Endothelial cell of umbilical vein (primary cell): ENCODE measurements around the gene PAX8. TPM values are rescaled to one million over a fixed set of nuclear protein-coding genes. Genes with fewer than 3 reads are reported as not detected.

Source experiments
- BruUV-seq: library from RNA; stranded (reverse); fragments of 400-500 nt; replicated peaks from 2 replicates; lab custom pipeline; 2021; lab: Mats Ljungman, UMichigan
- CTCF ChIA-PET: fragments of 300-600, 350-600 bp; sonication (Branson Sonifier 250); formaldehyde crosslinking; loops from one replicate; lab custom pipeline; 2021; ENCODE audit warnings: antibody characterized with exemption, inconsistent platforms; lab: Charles Lee
- POLR2A ChIA-PET: fragments of 300-600, 350-600 bp; sonication (Branson Sonifier 250); formaldehyde crosslinking; loops from one replicate; lab custom pipeline; 2021; ENCODE audit warnings: antibody characterized with exemption, inconsistent platforms; lab: Charles Lee
- DNase-seq: peaks from one replicate; pipeline ENCODE4 v3.0.0-alpha.2; 2011; ENCODE audit warnings: low read depth, low spot score
- FAIRE-seq: peaks from 2 replicates; lab custom pipeline; 2011; peaks lifted over from hg19 to GRCh38; lab: Jason Lieb, UNC
- H2AFZ ChIP-seq: 2 replicates; pipeline ENCODE4 v1.6.0; 2012; ENCODE audit warnings: low read depth, low read length, control low read depth, inconsistent platforms
- H3K27ac ChIP-seq: 2 replicates; pipeline ENCODE4 v1.5.1; 2011; ENCODE audit warnings: low read depth, mild to moderate bottlenecking, control low read depth, low read length, moderate library complexity; ENCODE audit not compliant: insufficient read depth
- H3K27me3 ChIP-seq, 2 experiments: 2 replicates each; pipeline versions ENCODE4 v1.6.0 to v1.6.1; 2011; ENCODE audit warnings: low read length in 2 of 2, mixed read lengths in 1 of 2; ENCODE audit not compliant: control insufficient read depth in 2 of 2, insufficient read depth in 2 of 2
- H3K36me3 ChIP-seq, 2 experiments: 2 replicates in 1 of 2; 3 replicates in 1 of 2; pipeline ENCODE4 v1.5.1; 2011; ENCODE audit warnings: low read length in 2 of 2, mild to moderate bottlenecking in 1 of 2, moderate library complexity in 1 of 2; ENCODE audit not compliant: control insufficient read depth in 2 of 2, insufficient read depth in 2 of 2; ENCODE audit errors: extremely low read depth in 1 of 2
- H3K4me1 ChIP-seq: 3 replicates; pipeline ENCODE4 v1.5.1; 2011; ENCODE audit warnings: mild to moderate bottlenecking, low read length; ENCODE audit not compliant: control insufficient read depth, insufficient read depth; ENCODE audit errors: extremely low read depth
- H3K4me2 ChIP-seq: 2 replicates; pipeline ENCODE4 v1.6.1; 2011; ENCODE audit warnings: low read length, control low read depth, mixed read lengths; ENCODE audit not compliant: insufficient read depth
- H3K4me3 ChIP-seq, 3 experiments: fragments of 200-600 bp in 1 of 3; sonication (generic), shearing (Covaris generic) in 1 of 3; replicated peaks in 1 of 3; 2 replicates each; pipeline ENCODE4 v1.5.1; 2011 to 2016; ENCODE audit warnings: control low read depth in 3 of 3, low read length in 3 of 3, mild to moderate bottlenecking in 2 of 3, inconsistent platforms in 1 of 3, low read depth in 1 of 3, moderate library complexity in 1 of 3; ENCODE audit not compliant: insufficient read depth in 1 of 3
- H3K79me2 ChIP-seq: 2 replicates; pipeline ENCODE4 v1.6.0; 2012; ENCODE audit warnings: low read length, inconsistent platforms; ENCODE audit not compliant: control insufficient read depth, insufficient read depth
- H3K9ac ChIP-seq: replicated peaks from 2 replicates; pipeline ENCODE3; 2011; ENCODE audit warnings: low read length, control low read depth; ENCODE audit not compliant: insufficient read depth; ENCODE audit errors: extremely low read depth
- H3K9me1 ChIP-seq: replicated peaks from 3 replicates; pipeline ENCODE4 v1.6.0; 2011; ENCODE audit warnings: mild to moderate bottlenecking, low read length; ENCODE audit not compliant: control insufficient read depth, insufficient read depth; ENCODE audit errors: extremely low read depth
- H3K9me3 ChIP-seq: replicated peaks from 2 replicates; pipeline ENCODE4 v1.5.1; 2012; ENCODE audit warnings: low read length, inconsistent platforms; ENCODE audit not compliant: control insufficient read depth, insufficient read depth
- H4K20me1 ChIP-seq: replicated peaks from 2 replicates; pipeline ENCODE3; 2011; ENCODE audit warnings: mild to moderate bottlenecking, low read length; ENCODE audit not compliant: control insufficient read depth, insufficient read depth; ENCODE audit errors: extremely low read depth
- CTCF ChIP-seq, 2 donors: IDR thresholded peaks; 1 replicate in 1 of 2; 2 replicates in 1 of 2; pipeline ENCODE4 v1.5.1; 2011; ENCODE audit warnings: low read length in 2 of 2, mild to moderate bottlenecking in 2 of 2, moderate library complexity in 2 of 2, control low read depth in 1 of 2, inconsistent platforms in 1 of 2, low read depth in 1 of 2; ENCODE audit not compliant: insufficient read depth in 1 of 2; ENCODE audit errors: extremely low read depth in 1 of 2
- EZH2 ChIP-seq: IDR thresholded peaks from 2 replicates; pipeline ENCODE4 v1.6.1; 2012; ENCODE audit warnings: borderline replicate concordance, low read depth, mild to moderate bottlenecking, moderate library complexity, low read length, inconsistent platforms; ENCODE audit not compliant: severe bottlenecking
- FOS ChIP-seq: IDR thresholded peaks from 2 replicates; pipeline ENCODE4 v1.6.1; 2011; ENCODE audit warnings: mild to moderate bottlenecking, low read length, moderate library complexity, borderline replicate concordance; ENCODE audit not compliant: insufficient read depth
- GATA2 ChIP-seq: IDR thresholded peaks from 2 replicates; pipeline ENCODE4 v1.7.0; 2011; ENCODE audit warnings: low read depth, mild to moderate bottlenecking, moderate library complexity, mixed read lengths, low read length; ENCODE audit not compliant: insufficient read length, insufficient read depth
- JUN ChIP-seq: IDR thresholded peaks from 2 replicates; pipeline ENCODE4 v1.6.1; 2011; ENCODE audit warnings: borderline replicate concordance, low read depth; ENCODE audit not compliant: insufficient read length, insufficient read depth
- MAX ChIP-seq: IDR thresholded peaks from 2 replicates; pipeline ENCODE4 v1.6.1; 2011; ENCODE audit not compliant: insufficient read depth, insufficient read length
- MYC ChIP-seq: IDR thresholded peaks from one replicate; pipeline ENCODE4 v1.6.1; 2011; ENCODE audit warnings: mild to moderate bottlenecking, low read depth, low read length
- POLR2A ChIP-seq: IDR thresholded peaks from 2 replicates; pipeline ENCODE4 v1.6.1; 2012; ENCODE audit warnings: low read depth, mild to moderate bottlenecking, control low read depth, low read length
- POLR2AphosphoS5 ChIP-seq: IDR thresholded peaks from 2 replicates; pipeline ENCODE4 v1.6.1; 2012; ENCODE audit warnings: low read depth, mild to moderate bottlenecking, control low read depth, low read length, moderate library complexity; ENCODE audit not compliant: insufficient read depth
- dilution Hi-C: fragments of 300-500 bp; cut with MboI; formaldehyde crosslinking; loops from one replicate; pipeline ENCODE4 v1.15.0; 2019; ENCODE audit warnings: low sequenced_read_pairs; ENCODE audit not compliant: extremely low pct_ligation_motif_present
- intact Hi-C: fragments of 100-400 bp; cut with micrococcal nuclease; formaldehyde crosslinking; loops from one replicate; pipeline ENCODE4 v1.10.0; 2022
- polyA plus RNA-seq, 4 experiments: library from polyadenylated mRNA; depleted of rRNA in 3 of 4; stranded (reverse) in 3 of 4; unstranded in 1 of 4; fragments of >200 nt; gene quantifications; 2 replicates each; pipeline versions ENCODE4 v1.2.1 to v1.2.3, GENCODE V29; 2011 to 2012; ENCODE audit warnings: missing spikeins in 1 of 4
- total RNA-seq: library from RNA; stranded (reverse); gene quantifications from 2 replicates; pipeline ENCODE4 v1.2.3, GENCODE V29; 2021

PAX8 gene
- total and polyA plus RNA-seq, 2 donors (not counting 3 experiments of a cell fraction or from before 2014, with no cell fraction given), result 0.22 to 0.62 TPM

GRCh38 chr2:113226462-113226861 is 52.3 kb downstream of the PAX8 start:
- no peak for TF ChIP-seq CTCF (IDR thresholded peaks at IDR 0.05; ENCODE audit: extremely low read depth in 1 of 2, insufficient read depth in 1 of 2, low read depth in 1 of 2, low read length in 2 of 2)
- TF ChIP-seq EZH2, result no peak
- TF ChIP-seq POLR2A, result no peak
- TF ChIP-seq JUN, result no peak
- TF ChIP-seq POLR2AphosphoS5, result no peak
- TF ChIP-seq FOS, result no peak
- no peak for TF ChIP-seq GATA2
- TF ChIP-seq MYC, result no peak
- no peak for TF ChIP-seq MAX
- Histone ChIP-seq H3K79me2 (no peaks in the 10 kb centered on the region), H3K36me3 (no peaks in the 10 kb centered on the region), H3K4me2 (no peak overlapping the region), H3K9me1 (no peaks in the 10 kb centered on the region), H3K9me3 (no peaks in the 10 kb centered on the region), H3K4me3 (no peak overlapping the region), H3K9ac (no peak overlapping the region), H3K27ac (no peak overlapping the region), H3K27me3 (peaks cover 0 to 5% of the 10 kb centered on the region in 2 experiments), H3K4me1 (no peaks in the 10 kb centered on the region), H4K20me1 (no peaks in the 10 kb centered on the region), H2AFZ (no peak overlapping the region)
- ChIA-PET POLR2A (no interaction called here), CTCF (interaction anchor here (2.0 kb wide), 1 partner anchor 20 kb away, joined by 5 read pairs; no protein-coding TSS in a partner anchor)
- no TSS peak for BruUV-seq
- no peak for DNase-seq
- dilution Hi-C loops, result no loop called here
- FAIRE-seq, result no peak
- intact Hi-C loops, result no loop called here
